MCF 10A (cell line): ENCODE results near the gene USP15. TPM values are rescaled to one million over a fixed set of nuclear protein-coding genes. Genes with fewer than 3 reads are reported as not detected.
"Not testable (repeated sequence)": the region's sequence is repeated elsewhere in the genome, so short reads cannot be mapped to it uniquely, and the experiment has no call there.

Experiments used
- BruUV-seq: library from RNA; stranded (reverse); fragments of 400-500 nt; replicated peaks from 2 replicates; lab custom pipeline; 2021; lab: Mats Ljungman, UMichigan
- CTCF ChIA-PET: fragments of 300-600 bp; sonication (Branson Sonifier 250); formaldehyde crosslinking; extraction: SDS; loops from one replicate; lab custom pipeline; 2021; ENCODE audit warnings: antibody characterized with exemption, inconsistent platforms; lab: Yijun Ruan, JAX
- POLR2A ChIA-PET: fragments of 300-600, 350-650 bp; sonication (Branson Sonifier 250); formaldehyde crosslinking; extraction: SDS; loops from one replicate; lab custom pipeline; 2020; ENCODE audit warnings: antibody characterized with exemption, inconsistent platforms; lab: Yijun Ruan, JAX
- DNase-seq: peaks from one replicate; pipeline ENCODE4 v3.0.0-alpha.2; 2018; ENCODE audit not compliant: unreplicated experiment
- H3K27ac Mint-ChIP-seq: one replicate; pipeline ENCODE4 v1.8.0; 2022; ENCODE audit warnings: mild to moderate bottlenecking, low read depth, mixed read lengths; ENCODE audit not compliant: unreplicated experiment
- H3K27me3 Mint-ChIP-seq: one replicate; pipeline ENCODE4 v1.8.0; 2022; ENCODE audit warnings: mixed read lengths; ENCODE audit not compliant: insufficient read depth, unreplicated experiment
- H3K36me3 Mint-ChIP-seq: one replicate; pipeline ENCODE4 v1.8.0; 2022; ENCODE audit warnings: mild to moderate bottlenecking, moderate library complexity, mixed read lengths; ENCODE audit not compliant: insufficient read depth, unreplicated experiment
- H3K4me1 Mint-ChIP-seq: one replicate; pipeline ENCODE4 v1.8.0; 2022; ENCODE audit warnings: mixed read lengths; ENCODE audit not compliant: insufficient read depth, unreplicated experiment
- H3K4me3 Mint-ChIP-seq: one replicate; pipeline ENCODE4 v1.8.0; 2022; ENCODE audit warnings: mild to moderate bottlenecking, moderate library complexity, mixed read lengths; ENCODE audit not compliant: unreplicated experiment
- H3K9me3 Mint-ChIP-seq: one replicate; pipeline ENCODE4 v1.8.0; 2022; ENCODE audit warnings: mixed read lengths; ENCODE audit not compliant: unreplicated experiment
- intact Hi-C: fragments of 100-400 bp; cut with micrococcal nuclease; formaldehyde crosslinking; loops from 2 replicates; pipeline ENCODE4 v1.14.1; 2022
- total RNA-seq: library from RNA; stranded (reverse); gene quantifications from 2 replicates; pipeline ENCODE4 v1.2.3, GENCODE V29; 2022
- TF ChIP-seq, protein P1 (sequence below): fragments of 200-600 bp; IDR thresholded peaks from one replicate; pipeline ENCODE4 v1.8.0; 2022; ENCODE audit warnings: antibody characterized with exemption, mild to moderate bottlenecking; ENCODE audit not compliant: unreplicated experiment

USP15 gene
- total RNA-seq, 1 experiment from 2014 or later = 71.0 TPM

DNA sequence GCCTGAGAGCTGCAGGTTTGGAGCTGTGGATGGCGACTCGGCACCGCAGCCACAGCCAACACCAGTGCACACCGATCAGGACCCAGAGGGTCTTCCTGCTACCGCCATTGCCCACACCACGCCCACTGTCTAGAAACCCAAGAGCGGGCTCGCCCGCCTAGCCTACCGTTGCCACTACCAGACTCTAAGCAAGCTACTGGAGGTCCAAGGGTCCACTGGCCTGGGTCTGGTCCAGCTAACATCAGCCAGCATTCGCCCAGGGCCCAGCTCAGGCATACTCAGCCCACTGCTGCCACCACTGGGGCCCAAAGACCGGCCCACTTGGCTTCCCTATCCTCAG lies 175.9 kb downstream of the USP15 start:
- ChIA-PET CTCF (interaction anchor here (0.6 to 5.0 kb wide), 13 partner anchors 9 to 382 kb away, joined by 3 to 96 read pairs (median 5); no protein-coding TSS in a partner anchor), POLR2A (interaction anchor here (1.3 kb wide), 1 partner anchor 20 kb away, joined by 3 read pairs; no protein-coding TSS in a partner anchor)
- peaks cover 4% of the 10 kb centered on the region for H3K9me3 Mint-ChIP-seq
- TF ChIP-seq, protein P1, sequence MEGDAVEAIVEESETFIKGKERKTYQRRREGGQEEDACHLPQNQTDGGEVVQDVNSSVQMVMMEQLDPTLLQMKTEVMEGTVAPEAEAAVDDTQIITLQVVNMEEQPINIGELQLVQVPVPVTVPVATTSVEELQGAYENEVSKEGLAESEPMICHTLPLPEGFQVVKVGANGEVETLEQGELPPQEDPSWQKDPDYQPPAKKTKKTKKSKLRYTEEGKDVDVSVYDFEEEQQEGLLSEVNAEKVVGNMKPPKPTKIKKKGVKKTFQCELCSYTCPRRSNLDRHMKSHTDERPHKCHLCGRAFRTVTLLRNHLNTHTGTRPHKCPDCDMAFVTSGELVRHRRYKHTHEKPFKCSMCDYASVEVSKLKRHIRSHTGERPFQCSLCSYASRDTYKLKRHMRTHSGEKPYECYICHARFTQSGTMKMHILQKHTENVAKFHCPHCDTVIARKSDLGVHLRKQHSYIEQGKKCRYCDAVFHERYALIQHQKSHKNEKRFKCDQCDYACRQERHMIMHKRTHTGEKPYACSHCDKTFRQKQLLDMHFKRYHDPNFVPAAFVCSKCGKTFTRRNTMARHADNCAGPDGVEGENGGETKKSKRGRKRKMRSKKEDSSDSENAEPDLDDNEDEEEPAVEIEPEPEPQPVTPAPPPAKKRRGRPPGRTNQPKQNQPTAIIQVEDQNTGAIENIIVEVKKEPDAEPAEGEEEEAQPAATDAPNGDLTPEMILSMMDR = no peak
- H3K27ac Mint-ChIP-seq = no peak overlapping the region
- DNase-seq = no peak
- no peak overlapping the region for H3K4me3 Mint-ChIP-seq
- H3K36me3 Mint-ChIP-seq = peaks cover 8% of the 10 kb centered on the region
- H3K27me3 Mint-ChIP-seq = peaks cover 15% of the 10 kb centered on the region
- BruUV-seq = no TSS peak
- intact Hi-C loops = no loop called here
- H3K4me1 Mint-ChIP-seq = peaks cover 20% of the 10 kb centered on the region

DNA sequence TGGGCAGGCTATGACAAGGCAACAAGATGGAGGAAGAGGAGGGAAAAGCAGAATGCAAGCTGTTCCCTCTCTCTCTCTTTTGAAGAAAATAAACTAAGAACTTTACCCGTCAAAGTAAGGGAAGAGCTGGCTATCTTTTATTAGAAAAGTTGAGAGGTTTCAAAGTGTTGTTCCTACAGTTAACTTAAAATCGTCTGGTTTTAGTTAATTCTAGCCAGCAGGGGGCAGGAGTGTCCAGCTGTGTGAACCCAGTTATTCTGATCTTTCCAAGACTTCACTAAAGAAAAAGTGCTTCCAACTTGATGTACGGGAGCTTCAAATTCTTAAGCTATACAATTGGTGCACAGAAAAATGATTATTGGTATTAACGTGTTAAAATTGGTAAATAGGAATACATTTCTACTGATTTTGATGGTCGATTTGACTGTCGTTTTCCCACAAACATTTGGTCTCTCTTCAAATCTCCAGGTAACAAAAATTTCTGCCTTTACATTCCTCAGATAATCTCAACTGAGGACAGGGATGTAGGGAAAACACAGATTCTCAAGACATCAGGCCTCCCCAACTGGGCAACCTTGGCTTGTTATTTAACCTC lies 178.0 kb downstream of the USP15 start:
- Mint-ChIP-seq H3K36me3 (peaks cover 8% of the 10 kb centered on the region), H3K27me3 (no peaks in the 10 kb centered on the region), H3K9me3 (peaks cover 16% of the 10 kb centered on the region), H3K4me1 (peaks cover 20% of the 10 kb centered on the region), H3K4me3 (no peak overlapping the region), H3K27ac (no peak overlapping the region)
- TF ChIP-seq, protein P1 = peak; percentile 76
- ChIA-PET CTCF (interaction anchor here (0.6 to 5.0 kb wide), 48 partner anchors 8 to 1775 kb away, joined by 3 to 96 read pairs (median 4); partner anchors contain the start of gene MON2), POLR2A (interaction anchor here (0.5 to 2.0 kb wide), 7 partner anchors 28 to 374 kb away, joined by 3 to 6 read pairs (median 4); no protein-coding TSS in a partner anchor)
- BruUV-seq = no TSS peak
- DNase-seq = peak; percentile 68
- intact Hi-C loops = loop anchor here (1.0 to 2.0 kb wide), 5 partner anchors 143 to 631 kb away; no protein-coding TSS in a partner anchor

DNA sequence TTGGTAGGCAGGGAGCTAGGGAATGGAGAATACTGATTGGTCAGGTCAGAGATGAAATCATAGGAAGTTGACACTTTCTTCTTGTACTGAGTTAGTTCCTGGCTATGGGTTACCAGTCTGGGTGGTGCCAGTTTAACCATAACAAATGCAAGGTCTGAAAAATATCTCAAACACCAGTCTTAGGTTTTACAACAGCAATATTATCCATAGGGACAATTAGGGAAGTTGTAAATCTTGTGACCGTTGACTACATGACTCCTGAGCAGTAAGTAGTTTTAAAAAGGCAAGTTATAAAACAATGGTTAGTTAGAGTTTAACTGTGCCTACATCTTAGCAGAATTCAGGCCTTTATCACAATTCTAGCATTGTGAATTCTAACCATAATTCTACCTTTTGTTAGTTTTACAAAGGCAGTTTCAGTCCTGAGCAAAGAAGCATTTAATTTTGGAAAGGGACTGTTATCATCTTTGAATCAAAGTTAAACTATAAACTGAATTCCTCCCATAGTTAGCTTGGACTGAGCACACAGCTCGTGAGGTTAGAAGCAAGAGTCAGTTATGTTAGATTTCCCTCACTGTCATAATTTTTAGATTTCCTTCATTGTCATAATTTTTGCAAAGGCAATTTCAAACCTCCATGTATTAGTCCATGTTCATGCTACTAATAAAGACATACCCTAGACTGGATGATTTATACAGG lies 186.7 kb downstream of the USP15 start:
- TF ChIP-seq, protein P1 = no peak
- ChIA-PET CTCF (interaction anchor here (0.9 to 2.4 kb wide), 3 partner anchors 9 to 11 kb away, joined by 4 to 8 read pairs (median 7); no protein-coding TSS in a partner anchor), POLR2A (no interaction called here)
- no peaks in the 10 kb centered on the region for H3K4me1 Mint-ChIP-seq
- H3K9me3 Mint-ChIP-seq = peaks cover 12% of the 10 kb centered on the region
- BruUV-seq = no TSS peak
- H3K27me3 Mint-ChIP-seq = peaks cover 12% of the 10 kb centered on the region
- H3K36me3 Mint-ChIP-seq = no peaks in the 10 kb centered on the region
- intact Hi-C loops = no loop called here
- DNase-seq = no peak
- no peak overlapping the region for H3K27ac Mint-ChIP-seq
- H3K4me3 Mint-ChIP-seq = no peak overlapping the region

DNA sequence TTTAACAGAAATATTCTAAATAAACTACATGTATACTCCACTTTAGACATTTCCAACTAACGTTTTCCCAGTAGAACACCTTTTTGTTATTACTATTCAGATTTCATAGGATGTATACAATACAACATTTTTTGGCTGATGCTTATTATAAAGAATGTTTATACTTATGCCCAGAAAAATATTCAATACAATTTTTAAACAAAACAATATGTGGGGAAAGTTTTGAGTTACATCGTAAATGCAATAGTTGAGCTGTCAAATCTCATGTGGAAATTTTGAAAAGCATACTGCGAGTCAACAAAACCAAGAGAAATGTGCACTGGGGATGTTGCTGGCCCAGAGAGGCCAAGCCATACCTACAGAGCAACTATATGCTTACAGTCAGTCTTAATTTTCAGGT lies 188.2 kb downstream of the USP15 start:
- Mint-ChIP-seq H3K27me3 (peaks cover 12% of the 10 kb centered on the region), H3K4me1 (no peaks in the 10 kb centered on the region), H3K9me3 (peaks cover 4% of the 10 kb centered on the region), H3K36me3 (no peaks in the 10 kb centered on the region), H3K4me3 (no peak overlapping the region), H3K27ac (no peak overlapping the region)
- TF ChIP-seq, protein P1 = no peak
- ChIA-PET CTCF (interaction anchor here (0.6 to 2.4 kb wide), 2 partner anchors 10 to 443 kb away, joined by 3 to 8 read pairs; no protein-coding TSS in a partner anchor), POLR2A (no interaction called here)
- BruUV-seq = no TSS peak
- DNase-seq = no peak
- intact Hi-C loops = no loop called here

DNA sequence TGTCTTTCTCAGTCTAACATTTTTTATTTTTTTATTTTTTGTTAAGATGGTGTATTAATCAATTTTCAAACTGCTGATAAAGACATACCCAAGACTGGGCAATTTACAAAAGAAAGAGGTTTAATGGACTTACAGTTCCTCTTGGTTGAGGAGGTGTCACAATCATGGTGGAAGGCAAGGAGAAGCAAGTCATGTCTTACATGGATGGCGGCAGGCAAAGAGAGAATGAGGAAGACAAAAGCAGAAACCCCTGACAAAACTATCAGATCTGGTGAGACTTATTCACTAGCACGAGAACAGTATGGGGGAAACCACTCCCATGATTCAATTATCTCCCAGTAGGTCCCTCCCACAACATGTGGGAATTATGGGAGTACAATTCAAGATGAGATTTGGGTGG lies 195.2 kb downstream of the USP15 start:
- intact Hi-C loops, H3K27ac Mint-ChIP-seq, CTCF ChIA-PET, H3K4me1 Mint-ChIP-seq, H3K36me3 Mint-ChIP-seq, H3K4me3 Mint-ChIP-seq, BruUV-seq, DNase-seq: not testable (repeated sequence)
- H3K9me3 Mint-ChIP-seq = peaks cover 15% of the 10 kb centered on the region
- H3K27me3 Mint-ChIP-seq = peaks cover 12% of the 10 kb centered on the region
- POLR2A ChIA-PET = interaction anchor here (0.7 kb wide), 1 partner anchor 11 kb away, joined by 3 read pairs; the partner anchor contains the start of gene MON2
